Left ventricle myocardium inferior (tissue), 1 donor: ENCODE measurements around the gene JUN. TPM values are rescaled to one million over a fixed set of nuclear protein-coding genes. Genes with fewer than 3 reads are reported as not detected.

Experiments
- DNase-seq: peaks from one replicate; pipeline ENCODE4 v3.0.0-alpha.2; 2020
- H3K27ac ChIP-seq: fragments of 200-600 bp; replicated peaks from 2 replicates; pipeline ENCODE4 v1.8.0; 2021
- H3K27me3 ChIP-seq: fragments of 200-600 bp; 2 replicates; pipeline ENCODE4 v1.8.0; 2021; ENCODE audit warnings: low read depth
- H3K36me3 ChIP-seq: fragments of 200-600 bp; 2 replicates; pipeline ENCODE4 v1.8.0; 2021
- H3K4me1 ChIP-seq: fragments of 200-600 bp; 2 replicates; pipeline ENCODE4 v1.8.0; 2021
- H3K4me3 ChIP-seq: fragments of 200-600 bp; 2 replicates; pipeline ENCODE4 v1.8.0; 2021; ENCODE audit warnings: mild to moderate bottlenecking, moderate library complexity
- H3K9me3 ChIP-seq: fragments of 200-600 bp; replicated peaks from 2 replicates; pipeline ENCODE4 v1.8.0; 2021
- CTCF ChIP-seq: fragments of 200-600 bp; IDR thresholded peaks from 2 replicates; pipeline ENCODE4 v1.8.0; 2021; ENCODE audit warnings: antibody characterized with exemption, mild to moderate bottlenecking, borderline replicate concordance
- intact Hi-C: fragments of 100-400 bp; cut with micrococcal nuclease; formaldehyde crosslinking; loops from one replicate; pipeline ENCODE4 v1.11.0; 2022
- total RNA-seq: library from RNA; stranded (reverse); fragmentation: NEBNext Ultra II Directional; extraction: Animal tissue kit (Norgen Biotek cat#: 25700); gene quantifications from one replicate; pipeline ENCODE4 v1.2.1, GENCODE V29; 2021
- donor health status: DM: no; HTN: yes; CAD: no; lungs with severe emphysema.

Gene JUN
- total RNA-seq, 1 donor from 2014 or later, result 101 TPM

GRCh38 chr1:58792846-58793245 lies 9.0 kb upstream of the JUN start:
- no peak for TF ChIP-seq CTCF
- Histone ChIP-seq H3K27me3 (no peaks in the 10 kb centered on the region), H3K27ac (no peak overlapping the region), H3K4me3 (no peak overlapping the region), H3K4me1 (peaks cover 5% of the 10 kb centered on the region), H3K36me3 (peaks cover 4% of the 10 kb centered on the region), H3K9me3 (peaks cover 10% of the 10 kb centered on the region)
- DNase-seq, result no peak
- intact Hi-C loops, result no loop called here

DNA sequence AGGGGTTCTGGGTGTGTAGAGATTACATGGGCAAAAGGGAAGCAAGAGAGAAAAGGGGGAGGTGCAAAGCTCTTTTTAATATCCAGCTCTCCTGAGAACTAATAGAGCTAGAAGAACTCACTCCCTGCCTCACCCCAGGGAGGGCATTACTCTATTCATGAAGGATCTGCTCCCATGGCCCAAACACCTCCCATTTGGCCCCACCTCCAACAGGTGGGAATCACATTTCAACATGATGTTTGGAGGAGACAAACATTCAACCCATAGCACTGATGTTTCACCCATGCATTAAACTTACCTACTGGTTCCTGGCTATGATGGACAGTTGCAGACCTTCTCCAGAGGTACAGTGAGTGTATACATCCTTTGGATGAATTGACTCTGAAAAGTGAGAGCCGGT lies 7.3 kb upstream of the JUN start:
- H3K4me1 ChIP-seq, result peaks cover 6% of the 10 kb centered on the region
- TF ChIP-seq CTCF, result no peak
- peaks cover 5% of the 10 kb centered on the region for H3K36me3 ChIP-seq
- H3K9me3 ChIP-seq, result peaks cover 11% of the 10 kb centered on the region
- no peak overlapping the region for H3K27ac ChIP-seq
- intact Hi-C loops, result no loop called here
- DNase-seq, result no peak
- no peak overlapping the region for H3K4me3 ChIP-seq
- no peaks in the 10 kb centered on the region for H3K27me3 ChIP-seq

- no peak for TF ChIP-seq CTCF
- H3K36me3 ChIP-seq, result peaks cover 5% of the 10 kb centered on the region
- intact Hi-C loops, result loop anchor here (10.0 kb wide), 4 partner anchors 115 to 905 kb away; partner anchors contain the start of gene FGGY
- peaks cover 11% of the 10 kb centered on the region for H3K9me3 ChIP-seq
- peaks cover 15% of the 10 kb centered on the region for H3K4me1 ChIP-seq
- no peak overlapping the region for H3K27ac ChIP-seq
- no peak overlapping the region for H3K4me3 ChIP-seq
- no peak for DNase-seq
- no peaks in the 10 kb centered on the region for H3K27me3 ChIP-seq
Measured at GRCh38 chr1:58789996-58790660, 6.3 kb upstream of the JUN start.

GRCh38 chr1:58789322-58789856 lies 5.5 kb upstream of the JUN start:
- Histone ChIP-seq H3K36me3 (peaks cover 5% of the 10 kb centered on the region), H3K27ac (no peak overlapping the region), H3K9me3 (peaks cover 11% of the 10 kb centered on the region), H3K27me3 (no peaks in the 10 kb centered on the region), H3K4me1 (peaks cover 15% of the 10 kb centered on the region), H3K4me3 (no peak overlapping the region)
- TF ChIP-seq CTCF, result no peak
- no peak for DNase-seq
- intact Hi-C loops, result loop anchor here (10.0 kb wide), 4 partner anchors 115 to 905 kb away; partner anchors contain the start of gene FGGY

- Histone ChIP-seq H3K27ac (no peak overlapping the region), H3K9me3 (peaks cover 11% of the 10 kb centered on the region), H3K4me3 (no peak overlapping the region), H3K4me1 (peaks cover 20% of the 10 kb centered on the region), H3K27me3 (no peaks in the 10 kb centered on the region), H3K36me3 (peaks cover 5% of the 10 kb centered on the region)
- no peak for TF ChIP-seq CTCF
- DNase-seq, result no peak
- intact Hi-C loops, result loop anchor here (10.0 kb wide), 4 partner anchors 117 to 907 kb away; partner anchors contain the start of gene FGGY
Measured at GRCh38 chr1:58788259-58788658, 4.4 kb upstream of the JUN start.
